ENCODE results near the gene ELMO1. TPM values are rescaled to one million over a fixed set of nuclear protein-coding genes. Genes with fewer than 3 reads are reported as not detected.

ELMO1 gene
- total and polyA plus RNA-seq, 2 experiments from 2014 or later = 9.6 to 10.8 TPM

DNA sequence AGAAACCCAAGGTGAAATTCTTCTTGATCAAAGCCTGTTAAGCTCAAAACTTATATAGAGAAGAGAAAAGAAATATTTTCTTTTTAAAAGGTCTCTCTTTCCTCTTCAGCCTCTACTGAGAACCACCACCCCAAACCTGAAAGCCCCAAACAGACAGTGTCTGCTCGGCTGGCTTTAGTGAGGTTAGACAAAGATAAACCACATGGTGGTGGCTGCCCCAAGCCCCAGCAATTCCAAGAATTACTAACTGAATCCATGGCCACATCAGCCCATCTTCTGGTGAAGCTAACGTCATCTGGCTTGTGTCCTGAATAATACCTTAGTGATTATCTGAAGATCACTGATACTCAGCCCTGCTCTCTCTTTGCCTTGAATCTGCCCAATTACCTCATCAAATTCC is 275.0 kb downstream of the ELMO1 start:
- Histone ChIP-seq H3K4me3 (no peak overlapping the region), H3K27ac (no peak overlapping the region), H3K9me3 (ENCODE audit: low read depth) (no peaks in the 10 kb centered on the region), H3K27me3 (no peaks in the 10 kb centered on the region), H3K36me3 (no peaks in the 10 kb centered on the region), H3K4me1 (ENCODE audit: low read depth) (peaks cover 7% of the 10 kb centered on the region)
- no peak for TF ChIP-seq CTCF (IDR thresholded peaks at IDR 0.05; ENCODE audit: low read depth, low read length)
- no peak for DNase-seq (ENCODE audit: low read depth in 1 of 2, low spot score in 1 of 2)

- Histone ChIP-seq H3K36me3 (no peaks in the 10 kb centered on the region), H3K4me1 (ENCODE audit: low read depth) (peaks cover 8% of the 10 kb centered on the region), H3K27ac (no peak overlapping the region), H3K4me3 (no peak overlapping the region), H3K9me3 (ENCODE audit: low read depth) (no peaks in the 10 kb centered on the region), H3K27me3 (no peaks in the 10 kb centered on the region)
- TF ChIP-seq CTCF (IDR thresholded peaks at IDR 0.05; ENCODE audit: low read depth, low read length) = no peak
- no peak for DNase-seq (ENCODE audit: low read depth in 1 of 2, low spot score in 1 of 2)
These were observed 286.6 kb downstream of the ELMO1 start for GRCh38 chr7:37162106-37162505.

DNA sequence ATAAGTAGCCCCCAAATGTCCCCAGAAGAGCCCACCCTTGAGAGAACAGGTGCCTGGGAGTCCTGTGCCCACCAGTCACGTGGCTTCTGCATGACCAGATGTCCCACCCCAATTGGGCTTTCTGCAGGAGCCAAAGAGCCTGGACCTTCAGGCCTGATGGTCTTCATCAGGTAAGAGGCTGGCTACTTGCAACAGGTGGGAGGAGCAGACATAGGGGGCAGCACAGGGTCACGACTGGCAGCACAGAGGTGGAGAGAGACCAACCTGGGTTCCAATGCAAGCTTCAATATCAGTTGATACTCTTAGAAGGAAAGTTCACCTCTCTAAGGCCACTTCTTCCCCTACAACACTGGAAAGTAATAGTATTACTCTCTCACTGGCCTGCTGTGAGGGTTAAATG is 288.0 kb downstream of the ELMO1 start:
- Histone ChIP-seq H3K4me3 (no peak overlapping the region), H3K27ac (no peak overlapping the region), H3K9me3 (ENCODE audit: low read depth) (no peaks in the 10 kb centered on the region), H3K36me3 (no peaks in the 10 kb centered on the region), H3K4me1 (ENCODE audit: low read depth) (peaks cover 8% of the 10 kb centered on the region), H3K27me3 (no peaks in the 10 kb centered on the region)
- DNase-seq (ENCODE audit: low read depth in 1 of 2, low spot score in 1 of 2) = no peak
- no peak for TF ChIP-seq CTCF (IDR thresholded peaks at IDR 0.05; ENCODE audit: low read depth, low read length)

DNA sequence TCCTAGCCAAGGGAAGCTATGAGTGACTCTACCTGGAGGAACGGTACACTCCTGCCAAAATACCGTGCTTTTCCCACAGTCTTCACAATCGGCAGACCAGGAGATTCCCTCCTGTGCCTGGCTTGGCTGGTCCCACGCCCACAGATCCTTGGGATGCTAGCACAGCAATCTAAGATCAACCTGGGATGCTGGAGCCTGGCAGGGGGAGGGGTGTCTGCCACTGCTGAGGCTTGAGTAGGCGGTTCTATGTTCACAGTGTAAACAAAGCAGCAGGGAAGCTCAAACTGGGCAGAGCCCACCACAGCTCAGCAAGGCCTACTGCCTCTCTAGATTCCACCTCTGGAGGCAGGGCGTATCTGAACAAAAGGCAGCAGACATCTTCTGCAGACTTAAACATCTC is 295.3 kb downstream of the ELMO1 start:
- H3K9me3 ChIP-seq (ENCODE audit: low read depth) = no peaks in the 10 kb centered on the region
- H3K36me3 ChIP-seq = no peaks in the 10 kb centered on the region
- no peak for TF ChIP-seq CTCF (IDR thresholded peaks at IDR 0.05; ENCODE audit: low read depth, low read length)
- H3K27me3 ChIP-seq = no peaks in the 10 kb centered on the region
- H3K4me1 ChIP-seq (ENCODE audit: low read depth) = peaks cover 3% of the 10 kb centered on the region
- no peak overlapping the region for H3K4me3 ChIP-seq
- DNase-seq (ENCODE audit: low read depth in 1 of 2, low spot score in 1 of 2) = no peak
- no peak overlapping the region for H3K27ac ChIP-seq

GRCh38 chr7:37151741-37152413 is 296.8 kb downstream of the ELMO1 start:
- no peaks in the 10 kb centered on the region for H3K36me3 ChIP-seq
- no peak overlapping the region for H3K4me3 ChIP-seq
- peaks cover 3% of the 10 kb centered on the region for H3K4me1 ChIP-seq (ENCODE audit: low read depth)
- no peak overlapping the region for H3K27ac ChIP-seq
- DNase-seq (ENCODE audit: low read depth in 1 of 2, low spot score in 1 of 2) = no peak
- H3K27me3 ChIP-seq = no peaks in the 10 kb centered on the region
- TF ChIP-seq CTCF (IDR thresholded peaks at IDR 0.05; ENCODE audit: low read depth, low read length) = no peak
- H3K9me3 ChIP-seq (ENCODE audit: low read depth) = no peaks in the 10 kb centered on the region
